Psoas muscle (tissue), 8 donors: ENCODE data around the gene PARK7. TPM values are rescaled to one million over a fixed set of nuclear protein-coding genes. Genes with fewer than 3 reads are reported as not detected.

Source experiments
- ATAC-seq, 4 donors: fragments of 200-7000 bp; cut with Tn5 transposase; one replicate each; pipeline ENCODE4 v1.9.1; 2020; ENCODE audit warnings: moderate library complexity in 3 of 4, mild to moderate bottlenecking in 2 of 4
- DNase-seq, 2 donors: peaks; one replicate each; pipeline ENCODE4 v3.0.0-alpha.2; 2020
- H3K27ac ChIP-seq: fragments of 200-600 bp; one replicate; pipeline ENCODE4 v1.8.0; 2022
- H3K27me3 ChIP-seq, 3 donors: fragments of 200-600 bp in 1 of 3; one replicate each; pipeline versions ENCODE4 v1.6.1 to v1.8.0; 2013 to 2022; ENCODE audit warnings: low read length in 2 of 3, mild to moderate bottlenecking in 2 of 3, moderate library complexity in 1 of 3; ENCODE audit not compliant: insufficient read depth in 3 of 3
- H3K36me3 ChIP-seq, 2 donors: fragments of 200-600 bp in 1 of 2; one replicate each; pipeline versions ENCODE4 v1.6.1 to v1.8.0; 2013 to 2022; ENCODE audit warnings: low read depth in 1 of 2, mild to moderate bottlenecking in 1 of 2, moderate library complexity in 1 of 2; ENCODE audit not compliant: insufficient read depth in 1 of 2
- H3K4me1 ChIP-seq: fragments of 200-600 bp; one replicate; pipeline ENCODE4 v1.8.0; 2022
- H3K4me3 ChIP-seq: fragments of 200-600 bp; one replicate; pipeline ENCODE4 v1.8.0; 2022; ENCODE audit warnings: mild to moderate bottlenecking
- H3K9me3 ChIP-seq: fragments of 200-600 bp; one replicate; pipeline ENCODE4 v1.8.0; 2022
- CTCF ChIP-seq: fragments of 200-600 bp; IDR thresholded peaks from one replicate; pipeline ENCODE4 v1.8.0; 2022; ENCODE audit warnings: antibody characterized with exemption
- WGBS, 3 donors: extraction: QIAGEN DNeasy Blood & Tissue Kit; methylation state at CpG; one replicate each; pipeline versions ENCODE4 v1.1.6 to v1.1.7; 2013; 5-methylcytosine and 5-hydroxymethylcytosine counted together
- intact Hi-C, 2 donors: fragments of 100-400 bp; cut with DNase I; formaldehyde crosslinking; loops; one replicate each; pipeline versions ENCODE4 v1.11.0 to v1.14.2; 2022
- polyA plus RNA-seq, 3 donors: library from polyadenylated mRNA; stranded (reverse); fragments of 200-250 nt; gene quantifications; one replicate each; pipeline ENCODE4 v1.2.3, GENCODE V29; 2013
- total RNA-seq, 4 donors: library from RNA; stranded (reverse); fragmentation: NEBNext Ultra II Directional in 2 of 4; extraction: Animal tissue kit (Norgen Biotek cat#: 25700) in 2 of 4; gene quantifications; one replicate each; pipeline versions ENCODE4 v1.2.1 to v1.2.4, GENCODE V29; 2021 to 2023
- donor health status: healthy with polysubstance abuse.
- donor health status: DM: no; HTN: no; CAD: no; lungs with moderate emphysema.
- donor health status: Bipolar disorder and iron deficiency.
- donor health status: healthy.
- donor health status: DM: yes; HTN: yes; CAD: no.
- donor health status: DM: no; HTN: no; CAD: no.
- donor health status: DM: no; HTN: no; CAD: no.
- donor health status: DM: yes; HTN: yes; CAD: no.

Gene PARK7
- total and polyA plus RNA-seq, 7 donors, result 389 to 467 (median 430) TPM

GRCh38 chr1:8014381-8014988, 53.0 kb downstream of the PARK7 start:
- DNase-seq, result no peak
- 73 to 91% (median 76%) methylated on average over 10 of the region's 10 CpGs for WGBS, 3 donors
- no peaks in the 10 kb centered on the region for H3K9me3 ChIP-seq
- no peak for TF ChIP-seq CTCF
- no peak overlapping the region for H3K4me3 ChIP-seq
- intact Hi-C loops, result loop anchor here in 1 of 2 donors (5.0 kb wide), 1 partner anchor 37 kb away; no protein-coding TSS in a partner anchor
- peaks cover 77% of the 10 kb centered on the region for H3K4me1 ChIP-seq
- H3K27me3 ChIP-seq, result no peaks in the 10 kb centered on the region
- ATAC-seq, result no peak
- H3K36me3 ChIP-seq, result peaks cover 2 to 23% of the 10 kb centered on the region in 2 donors
- H3K27ac ChIP-seq, result peak overlapping the region; percentile 62

DNA sequence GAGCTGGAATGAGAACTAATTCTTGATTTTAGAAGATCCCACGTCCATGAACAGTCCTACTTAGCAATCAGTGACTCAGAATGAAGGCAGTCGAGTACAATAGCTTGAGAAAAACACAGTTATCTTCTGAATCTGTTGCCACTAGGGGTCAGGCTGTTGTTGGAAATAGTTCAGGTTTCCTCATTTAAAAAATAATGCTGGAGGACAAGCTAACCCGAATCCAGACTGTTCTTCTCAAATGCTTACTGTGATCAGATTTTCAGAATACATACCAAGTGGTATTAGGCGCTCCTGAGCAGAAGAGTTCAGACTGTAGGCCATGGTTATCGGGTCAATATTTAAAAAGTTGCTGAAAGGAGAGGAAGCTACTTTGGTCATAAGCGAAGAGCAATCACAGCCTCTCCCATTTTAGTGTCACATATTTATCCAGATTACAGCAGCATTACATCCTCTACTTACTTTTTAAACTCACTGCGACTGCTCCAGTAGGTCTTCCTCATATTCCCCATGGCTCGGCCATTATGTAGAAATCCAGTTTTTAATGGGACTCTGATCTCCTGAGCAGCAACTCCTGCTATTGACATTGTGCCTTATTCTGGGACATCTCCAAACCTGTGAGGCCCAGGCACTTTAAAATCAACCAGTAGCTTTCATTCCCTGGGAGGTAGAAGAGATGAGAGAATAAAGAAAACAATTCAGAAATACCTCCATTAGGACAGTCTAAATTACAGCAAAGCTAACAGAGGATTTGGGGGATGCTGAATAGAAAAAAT, 53.7 kb downstream of the PARK7 start:
- Histone ChIP-seq H3K27me3 (no peaks in the 10 kb centered on the region), H3K4me3 (peak overlapping the region; percentile 1), H3K9me3 (no peaks in the 10 kb centered on the region), H3K4me1 (peaks cover 78% of the 10 kb centered on the region), H3K27ac (peak overlapping the region; percentile 62), H3K36me3 (peaks cover 2 to 23% of the 10 kb centered on the region in 2 donors)
- peak; percentile 71 for TF ChIP-seq CTCF
- ATAC-seq (peak in 2 of 4 donors; percentile 20 to 30), DNase-seq (no peak)
- 19 to 40% (median 25%) methylated on average over 8 of the region's 8 CpGs for WGBS, 3 donors
- intact Hi-C loops, result loop anchor here (5.0 kb wide), 3 partner anchors 38 to 332 kb away; no protein-coding TSS in a partner anchor

DNA sequence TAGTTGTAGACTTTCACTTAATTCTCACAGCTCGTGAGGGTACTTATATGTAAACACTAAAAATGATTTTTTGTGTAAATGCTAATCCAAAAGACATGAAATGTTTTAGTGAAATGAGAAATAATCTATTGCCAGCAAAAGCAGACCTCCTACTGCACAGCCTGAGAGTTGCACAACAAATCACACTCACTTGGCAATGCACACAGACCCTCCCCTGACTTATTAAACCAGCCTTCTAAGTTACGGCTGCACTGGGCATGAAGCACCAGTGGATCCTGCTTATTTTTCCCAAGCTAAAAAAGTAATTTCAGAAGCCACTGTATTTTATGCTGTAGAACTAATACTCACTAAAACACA, 54.3 kb downstream of the PARK7 start:
- no peak for TF ChIP-seq CTCF

DNA sequence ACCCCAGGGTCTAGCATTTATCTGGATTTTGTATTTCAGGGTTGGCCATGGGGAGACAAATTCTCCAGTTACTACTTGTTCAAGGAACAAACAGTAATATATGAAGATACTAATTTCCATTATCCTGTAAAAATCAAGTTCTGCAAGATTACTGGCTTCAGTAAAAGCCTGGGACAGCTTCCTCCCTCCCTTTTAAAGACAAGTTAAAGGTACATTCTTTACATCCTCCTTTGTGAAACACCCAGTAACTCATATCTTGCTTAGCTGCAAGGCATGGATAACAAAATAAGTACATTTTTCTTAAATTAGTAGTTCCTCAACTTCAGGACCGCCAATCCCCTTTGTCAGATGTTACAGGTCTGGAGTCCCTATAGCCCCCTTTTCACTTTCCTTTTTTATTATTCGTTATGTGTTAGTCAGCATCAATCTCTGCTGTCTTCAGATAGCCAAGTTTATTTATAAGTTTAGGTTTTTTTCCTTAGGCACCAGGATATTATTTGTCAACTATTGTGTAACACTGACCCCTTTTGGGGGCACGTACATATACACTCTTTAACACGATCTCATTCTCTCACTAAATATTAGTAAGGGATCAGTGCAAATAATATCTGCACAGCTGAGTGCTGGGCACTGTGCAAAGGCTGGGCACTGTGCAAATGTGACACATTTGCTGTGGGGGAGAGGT, 54.8 kb downstream of the PARK7 start:
- Histone ChIP-seq H3K4me3 (no peak overlapping the region), H3K9me3 (no peaks in the 10 kb centered on the region), H3K36me3 (peaks cover 2 to 23% of the 10 kb centered on the region in 2 donors), H3K4me1 (peaks cover 75% of the 10 kb centered on the region), H3K27ac (peak overlapping the region; percentile 62), H3K27me3 (no peaks in the 10 kb centered on the region)
- WGBS, 3 donors, result 26 to 44% (median 36%) methylated on average over 4 of the region's 4 CpGs
- peak in 1 of 4 donors; percentile 13 for ATAC-seq
- TF ChIP-seq CTCF, result no peak
- intact Hi-C loops, result loop anchor here (5.0 kb wide), 3 partner anchors 39 to 331 kb away; no protein-coding TSS in a partner anchor
- DNase-seq, result no peak

More for the DNA sequence above, 54.3 kb downstream of the PARK7 start:
- Histone ChIP-seq H3K27me3 (no peaks in the 10 kb centered on the region), H3K27ac (peak overlapping the region; percentile 62), H3K4me1 (peaks cover 77% of the 10 kb centered on the region), H3K4me3 (peak overlapping the region; percentile 1), H3K36me3 (peaks cover 2 to 23% of the 10 kb centered on the region in 2 donors), H3K9me3 (no peaks in the 10 kb centered on the region)
- 25 to 58% (median 42%) methylated on average over 2 of the region's 2 CpGs for WGBS, 3 donors
- intact Hi-C loops, result loop anchor here (5.0 kb wide), 3 partner anchors 38 to 332 kb away; no protein-coding TSS in a partner anchor
- ATAC-seq (peak in 1 of 4 donors; percentile 42), DNase-seq (no peak)
